NT2/D1 (cell line): ENCODE results near the gene RBM47.

Source experiments
- YY1 ChIP-seq: IDR thresholded peaks from 2 replicates; pipeline ENCODE4 v1.6.1; 2011; ENCODE audit not compliant: insufficient read length, insufficient read depth
- ZNF274 ChIP-seq: IDR thresholded peaks from 2 replicates; pipeline ENCODE4 v1.6.1; 2011; ENCODE audit warnings: mild to moderate bottlenecking, low read depth, low read length

- no peak for TF ChIP-seq YY1
- no peak for TF ChIP-seq ZNF274
Observed at GRCh38 chr4:40514497-40514951, 115.1 kb downstream of the RBM47 start.
